ENCODE data around the gene NAGLU. TPM values are rescaled to one million over a fixed set of nuclear protein-coding genes. Genes with fewer than 3 reads are reported as not detected.

NAGLU gene
- total and polyA plus RNA-seq, 2 of the 13 experiments (the other 11 are each of a cell fraction or from before 2014, with no cell fraction given) = 28.2 to 40.1 TPM

GRCh38 chr17:42530952-42531454 is 5.0 kb upstream of the NAGLU start (continued):
- no peak for TF ChIP-seq KLF15 (CRISPR knock-in tag; IDR thresholded peaks at IDR 0.05; ENCODE audit: borderline replicate concordance)
- no peak for TF ChIP-seq CHCHD3 (CRISPR knock-in tag; IDR thresholded peaks at IDR 0.05)
- TF ChIP-seq ZNF558 (CRISPR knock-in tag; IDR thresholded peaks at IDR 0.05; ENCODE audit: borderline replicate concordance) = no peak
- peak; percentile 97 for TF ChIP-seq FOXP4 (CRISPR knock-in tag; IDR thresholded peaks at IDR 0.05)
- TF ChIP-seq MTERF4 (CRISPR knock-in tag; IDR thresholded peaks at IDR 0.05) = no peak
- TF ChIP-seq CHD2 (IDR thresholded peaks at IDR 0.05; ENCODE audit: low read depth, low read length) = no peak
- TF ChIP-seq ZNF629 (CRISPR knock-in tag; conservative IDR thresholded peaks at IDR 0.05) = peak; percentile 58; the same call in 1 of the 2 replicates
- TF ChIP-seq, protein P1, sequence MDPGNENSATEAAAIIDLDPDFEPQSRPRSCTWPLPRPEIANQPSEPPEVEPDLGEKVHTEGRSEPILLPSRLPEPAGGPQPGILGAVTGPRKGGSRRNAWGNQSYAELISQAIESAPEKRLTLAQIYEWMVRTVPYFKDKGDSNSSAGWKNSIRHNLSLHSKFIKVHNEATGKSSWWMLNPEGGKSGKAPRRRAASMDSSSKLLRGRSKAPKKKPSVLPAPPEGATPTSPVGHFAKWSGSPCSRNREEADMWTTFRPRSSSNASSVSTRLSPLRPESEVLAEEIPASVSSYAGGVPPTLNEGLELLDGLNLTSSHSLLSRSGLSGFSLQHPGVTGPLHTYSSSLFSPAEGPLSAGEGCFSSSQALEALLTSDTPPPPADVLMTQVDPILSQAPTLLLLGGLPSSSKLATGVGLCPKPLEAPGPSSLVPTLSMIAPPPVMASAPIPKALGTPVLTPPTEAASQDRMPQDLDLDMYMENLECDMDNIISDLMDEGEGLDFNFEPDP (CRISPR knock-in tag; conservative IDR thresholded peaks at IDR 0.05) = no peak
- no peak for TF ChIP-seq HES4 (CRISPR knock-in tag; IDR thresholded peaks at IDR 0.05; ENCODE audit: borderline replicate concordance)
- TF ChIP-seq CHD4 (IDR thresholded peaks at IDR 0.05; ENCODE audit: borderline replicate concordance, low read length) = peak; percentile 90; the same call in 1 of the 2 replicates
- TF ChIP-seq, protein P2, sequence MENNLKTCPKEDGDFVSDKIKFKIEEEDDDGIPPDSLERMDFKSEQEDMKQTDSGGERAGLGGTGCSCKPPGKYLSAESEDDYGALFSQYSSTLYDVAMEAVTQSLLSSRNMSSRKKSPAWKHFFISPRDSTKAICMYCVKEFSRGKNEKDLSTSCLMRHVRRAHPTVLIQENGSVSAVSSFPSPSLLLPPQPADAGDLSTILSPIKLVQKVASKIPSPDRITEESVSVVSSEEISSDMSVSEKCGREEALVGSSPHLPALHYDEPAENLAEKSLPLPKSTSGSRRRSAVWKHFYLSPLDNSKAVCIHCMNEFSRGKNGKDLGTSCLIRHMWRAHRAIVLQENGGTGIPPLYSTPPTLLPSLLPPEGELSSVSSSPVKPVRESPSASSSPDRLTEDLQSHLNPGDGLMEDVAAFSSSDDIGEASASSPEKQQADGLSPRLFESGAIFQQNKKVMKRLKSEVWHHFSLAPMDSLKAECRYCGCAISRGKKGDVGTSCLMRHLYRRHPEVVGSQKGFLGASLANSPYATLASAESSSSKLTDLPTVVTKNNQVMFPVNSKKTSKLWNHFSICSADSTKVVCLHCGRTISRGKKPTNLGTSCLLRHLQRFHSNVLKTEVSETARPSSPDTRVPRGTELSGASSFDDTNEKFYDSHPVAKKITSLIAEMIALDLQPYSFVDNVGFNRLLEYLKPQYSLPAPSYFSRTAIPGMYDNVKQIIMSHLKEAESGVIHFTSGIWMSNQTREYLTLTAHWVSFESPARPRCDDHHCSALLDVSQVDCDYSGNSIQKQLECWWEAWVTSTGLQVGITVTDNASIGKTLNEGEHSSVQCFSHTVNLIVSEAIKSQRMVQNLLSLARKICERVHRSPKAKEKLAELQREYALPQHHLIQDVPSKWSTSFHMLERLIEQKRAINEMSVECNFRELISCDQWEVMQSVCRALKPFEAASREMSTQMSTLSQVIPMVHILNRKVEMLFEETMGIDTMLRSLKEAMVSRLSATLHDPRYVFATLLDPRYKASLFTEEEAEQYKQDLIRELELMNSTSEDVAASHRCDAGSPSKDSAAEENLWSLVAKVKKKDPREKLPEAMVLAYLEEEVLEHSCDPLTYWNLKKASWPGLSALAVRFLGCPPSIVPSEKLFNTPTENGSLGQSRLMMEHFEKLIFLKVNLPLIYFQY (CRISPR knock-in tag; IDR thresholded peaks at IDR 0.05; ENCODE audit: borderline replicate concordance) = peak; percentile 89; the same call in 1 of the 2 replicates
- peak; percentile 73 for TF ChIP-seq KLF11 (CRISPR knock-in tag; IDR thresholded peaks at IDR 0.05)
- TF ChIP-seq MXD1 (CRISPR knock-in tag; IDR thresholded peaks at IDR 0.05) = no peak
- TF ChIP-seq ZNF7 (CRISPR knock-in tag; IDR thresholded peaks at IDR 0.05) = no peak; the same call in 1 of the 2 replicates
- TF ChIP-seq HOMEZ (CRISPR knock-in tag; IDR thresholded peaks at IDR 0.05; ENCODE audit: low read depth) = peak; percentile 28; the same call in 1 of the 2 replicates
- peak; percentile 96 for TF ChIP-seq ZNF430 (CRISPR knock-in tag; IDR thresholded peaks at IDR 0.05)
- TF ChIP-seq CREB3 (CRISPR knock-in tag; IDR thresholded peaks at IDR 0.05) = no peak
- no peak for TF ChIP-seq CENPX (CRISPR knock-in tag; IDR thresholded peaks at IDR 0.05)

Data from HepG2 (cell line).